Measurements from ENCODE around the gene SLC16A6.
"Not testable (repeated sequence)": the region's sequence is repeated elsewhere in the genome, so short reads cannot be mapped to it uniquely, and the experiment has no call there.

Gene SLC16A6

GRCh38 chr17:68247445-68248198, 43.3 kb downstream of the SLC16A6 start, which contains the start of gene AMZ2:
TSS of gene AMZ2 (plus strand) at chr17:68248043. CDS start at chr17:68250188, 2,145 bp downstream.
- peak; percentile 41 for DNase-seq (ENCODE audit: low read depth)

GRCh38 chr17:68246271-68247028, 44.5 kb downstream of the SLC16A6 start:
- DNase-seq (ENCODE audit: low read depth): no peak

DNA sequence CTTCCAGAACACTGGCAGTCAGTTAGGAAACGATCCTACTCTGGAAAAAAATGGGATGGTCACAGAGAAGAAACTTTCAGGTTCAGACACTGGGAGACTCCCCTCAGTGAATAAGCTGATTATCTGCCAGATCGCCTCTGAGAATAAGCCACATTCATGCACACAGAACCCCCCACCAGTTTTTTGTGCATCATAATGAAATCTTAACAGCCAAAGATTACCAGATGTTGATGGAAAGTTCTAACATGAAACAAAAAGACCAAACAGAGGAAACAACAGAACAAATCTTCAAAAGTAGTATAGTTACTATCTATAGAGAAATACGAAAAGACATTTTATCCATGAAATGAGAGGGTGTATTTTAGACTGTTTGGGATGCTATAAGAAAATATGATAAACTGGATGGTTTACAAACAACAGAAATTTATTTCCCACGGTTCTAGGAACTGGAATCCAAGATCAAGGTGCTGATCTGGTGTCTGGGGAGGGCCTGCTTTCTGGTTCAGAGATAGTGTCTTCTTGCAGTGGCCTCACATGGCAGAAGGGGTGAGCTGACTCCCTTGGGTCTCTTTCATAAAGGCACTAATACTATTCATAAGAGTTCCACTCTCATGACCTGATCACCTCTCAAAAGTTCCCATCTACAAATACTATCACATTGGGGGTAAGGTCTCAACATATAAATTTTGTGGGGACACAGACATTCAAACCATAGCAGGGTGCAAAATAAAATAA, 51.1 kb downstream of the SLC16A6 start:
- DNase-seq (ENCODE audit: low read depth): no peak

DNA sequence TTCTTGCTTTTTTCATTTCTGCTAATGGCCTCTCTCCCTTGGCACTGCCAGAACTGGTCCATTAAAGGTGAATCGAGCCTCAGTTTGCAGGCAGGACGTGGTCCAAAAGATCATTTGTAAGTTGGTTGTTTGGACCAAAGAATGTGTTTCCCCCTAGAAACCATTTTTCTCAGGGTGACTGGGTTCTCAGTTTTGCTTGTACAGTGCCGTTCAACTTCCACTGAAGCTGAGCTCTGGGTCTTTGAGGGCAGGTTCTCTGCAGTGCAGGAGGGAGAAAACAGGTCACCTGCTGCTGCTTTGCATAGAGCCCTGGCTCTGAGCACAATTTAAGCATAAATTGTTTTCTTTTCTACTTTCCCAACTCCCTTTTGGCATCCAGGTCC, 52.1 kb downstream of the SLC16A6 start:
- DNase-seq (ENCODE audit: low read depth): no peak

DNA sequence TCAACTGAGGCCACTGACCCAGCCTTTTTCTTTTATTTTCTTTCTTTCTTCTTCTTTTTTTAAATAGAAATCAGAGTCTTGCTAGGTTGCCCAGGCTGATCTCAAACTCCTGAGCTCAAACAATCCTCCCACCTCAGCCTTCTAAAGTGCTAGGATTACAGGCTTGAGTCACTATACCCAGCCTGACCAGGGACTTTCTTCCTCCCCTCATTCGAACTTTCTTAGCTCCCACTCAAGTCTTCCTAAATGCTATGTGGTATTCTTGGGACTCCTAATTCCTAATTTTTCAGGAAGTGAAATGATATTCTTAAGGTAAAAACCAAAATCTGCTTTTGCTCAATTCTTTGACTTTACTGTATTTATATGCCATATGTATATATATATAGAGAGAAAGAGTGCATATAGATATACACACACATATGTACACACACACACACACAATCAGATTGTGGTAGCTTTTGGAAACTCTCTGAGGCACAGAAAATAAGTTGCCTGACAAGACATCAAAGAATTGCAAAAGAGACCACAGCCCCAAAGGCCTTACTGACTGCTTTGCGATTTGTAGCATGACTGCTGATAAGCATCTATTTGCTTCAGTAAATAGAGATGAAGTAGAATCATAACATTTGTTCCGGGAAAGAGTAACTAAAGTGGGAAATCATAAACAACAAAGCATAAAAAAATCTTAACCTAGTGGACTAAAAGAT, 52.6 kb downstream of the SLC16A6 start:
- DNase-seq (ENCODE audit: low read depth): no peak

DNA sequence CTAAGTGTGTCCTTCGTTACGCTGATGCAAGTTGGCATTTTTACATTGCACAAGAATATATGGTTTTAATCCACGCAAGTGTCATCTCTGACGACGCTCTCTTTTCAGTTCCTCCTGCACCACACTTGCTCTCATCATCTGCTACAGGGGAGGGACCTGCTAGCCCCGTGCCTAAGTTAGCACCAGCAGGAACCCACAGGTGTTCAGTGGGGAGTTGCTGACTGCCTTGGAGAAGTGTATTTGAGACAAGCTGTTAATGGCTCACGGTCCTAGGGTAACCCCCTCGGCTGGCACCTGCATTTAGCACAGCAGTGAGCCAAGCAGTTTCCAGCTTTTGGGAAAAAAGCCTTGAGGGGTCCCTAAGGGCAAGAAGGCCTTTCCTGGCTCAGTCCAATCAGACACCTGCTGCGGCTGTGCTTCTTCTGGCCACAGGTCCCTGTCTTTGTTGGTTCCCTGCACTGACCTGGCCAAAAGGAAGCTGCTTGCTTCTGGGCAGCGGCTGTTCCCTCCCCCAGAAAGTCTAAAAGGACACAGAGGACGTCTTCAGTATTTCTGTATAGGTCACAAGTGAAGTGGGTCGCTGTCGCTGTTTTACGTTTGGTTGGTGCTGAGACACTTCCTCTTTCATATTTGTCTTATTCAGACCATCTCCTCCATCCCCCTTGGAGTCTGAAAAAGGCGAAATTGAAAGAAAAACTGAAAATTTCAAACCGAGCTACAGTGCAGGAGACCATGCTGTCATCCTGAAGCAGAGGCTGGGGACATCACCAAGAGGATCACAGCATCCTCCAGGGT, 53.4 kb downstream of the SLC16A6 start:
- DNase-seq (ENCODE audit: low read depth): not testable (repeated sequence)

DNA sequence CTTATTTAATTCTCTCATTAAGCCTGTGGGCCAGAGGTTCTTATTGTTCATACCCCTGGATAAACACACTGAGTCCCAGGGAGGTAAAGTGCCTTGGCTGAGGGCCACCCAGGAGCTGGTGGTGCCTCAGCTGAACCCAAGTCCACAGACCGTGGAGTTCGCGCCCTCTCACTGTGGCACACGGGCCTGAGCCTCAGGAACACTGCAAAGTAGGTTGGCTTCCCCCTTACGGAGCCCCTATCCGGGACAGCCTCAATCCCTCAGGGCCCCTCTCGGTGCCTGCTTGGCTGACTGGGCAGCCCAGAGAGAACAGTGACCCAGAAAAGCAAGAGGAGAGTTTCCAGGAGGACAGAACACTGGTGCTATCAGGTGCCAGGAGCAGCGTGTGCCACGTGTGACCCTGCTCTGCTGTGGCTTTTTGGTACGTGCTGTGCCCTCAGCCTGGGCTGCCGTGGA, 55.6 kb downstream of the SLC16A6 start:
- DNase-seq (ENCODE audit: low read depth): not testable (repeated sequence)

DNA sequence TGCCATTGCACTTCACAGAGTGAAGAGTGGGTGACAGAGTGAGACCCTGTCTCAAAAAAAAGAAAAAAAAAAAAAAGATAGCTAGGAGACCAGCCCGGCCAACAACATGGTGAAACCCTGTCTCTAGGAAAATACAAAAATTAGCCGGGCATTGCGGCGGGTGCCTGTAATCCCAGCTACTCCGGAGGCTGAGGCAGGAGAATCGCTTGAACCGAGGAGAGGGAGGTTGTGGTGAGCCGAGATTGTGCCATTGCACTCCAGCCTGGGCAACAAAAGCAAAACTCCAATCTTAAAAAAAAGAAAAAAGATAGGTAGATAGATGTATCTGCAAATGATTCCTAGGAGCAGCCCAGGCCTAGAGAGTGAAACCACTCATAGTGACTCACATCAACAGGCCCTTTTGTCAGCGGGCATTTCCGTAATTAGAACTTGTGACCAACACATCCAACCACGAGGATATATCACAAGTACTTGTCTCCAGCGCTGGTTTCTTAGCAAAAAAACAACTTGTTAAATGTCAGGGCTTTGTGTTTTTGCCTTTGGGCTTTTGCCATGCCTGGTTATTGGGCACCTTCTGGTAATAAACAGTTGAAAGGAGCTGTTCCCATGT, 56.1 kb downstream of the SLC16A6 start:
- DNase-seq (ENCODE audit: low read depth): not testable (repeated sequence)

DNA sequence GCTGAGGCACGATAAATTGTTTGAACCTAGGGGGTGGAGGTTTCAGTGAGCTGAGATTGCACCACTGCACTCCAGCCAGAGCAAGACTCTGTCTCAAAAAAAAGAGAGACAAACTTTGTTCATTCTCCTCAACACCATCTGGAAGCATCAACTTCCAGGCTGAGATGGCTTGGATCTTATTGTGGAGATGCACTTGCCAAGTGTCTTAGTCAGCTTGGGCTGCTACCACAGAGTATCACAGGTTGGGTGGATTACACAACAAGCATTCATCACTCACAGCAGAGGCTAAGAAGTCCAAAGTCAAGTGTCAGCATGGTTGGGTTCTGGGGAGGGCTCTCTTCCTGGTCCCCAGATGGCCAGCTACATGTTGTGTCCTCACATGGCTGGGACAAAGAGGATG, 58.2 kb downstream of the SLC16A6 start:
- not testable (repeated sequence) for DNase-seq (ENCODE audit: low read depth)

- no peak for DNase-seq (ENCODE audit: low read depth)
Observed at GRCh38 chr17:68231541-68231940, 59.4 kb downstream of the SLC16A6 start.

GRCh38 chr17:68231131-68231530, 59.8 kb downstream of the SLC16A6 start:
- DNase-seq (ENCODE audit: low read depth): not testable (repeated sequence)

DNA sequence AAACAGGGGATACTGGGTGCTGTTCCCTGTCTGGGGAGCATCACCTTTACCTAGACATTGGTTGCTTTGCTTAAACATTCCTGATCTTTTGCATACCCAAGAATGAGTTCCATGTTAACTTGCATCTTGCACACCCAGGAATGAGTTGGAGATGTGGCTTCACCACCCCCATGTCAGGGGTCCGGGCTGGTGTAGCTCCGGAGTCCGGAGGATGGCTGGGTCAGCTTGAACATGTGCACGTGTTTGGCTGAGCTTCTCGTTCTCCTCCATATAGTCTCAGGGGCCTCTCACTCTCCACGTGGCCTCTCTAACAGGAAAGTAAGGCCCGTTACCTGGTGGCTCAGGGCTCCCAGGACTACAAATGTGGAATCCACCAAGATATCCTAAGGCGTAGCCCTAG, 61.3 kb downstream of the SLC16A6 start:
- no peak for DNase-seq (ENCODE audit: low read depth)

DNA sequence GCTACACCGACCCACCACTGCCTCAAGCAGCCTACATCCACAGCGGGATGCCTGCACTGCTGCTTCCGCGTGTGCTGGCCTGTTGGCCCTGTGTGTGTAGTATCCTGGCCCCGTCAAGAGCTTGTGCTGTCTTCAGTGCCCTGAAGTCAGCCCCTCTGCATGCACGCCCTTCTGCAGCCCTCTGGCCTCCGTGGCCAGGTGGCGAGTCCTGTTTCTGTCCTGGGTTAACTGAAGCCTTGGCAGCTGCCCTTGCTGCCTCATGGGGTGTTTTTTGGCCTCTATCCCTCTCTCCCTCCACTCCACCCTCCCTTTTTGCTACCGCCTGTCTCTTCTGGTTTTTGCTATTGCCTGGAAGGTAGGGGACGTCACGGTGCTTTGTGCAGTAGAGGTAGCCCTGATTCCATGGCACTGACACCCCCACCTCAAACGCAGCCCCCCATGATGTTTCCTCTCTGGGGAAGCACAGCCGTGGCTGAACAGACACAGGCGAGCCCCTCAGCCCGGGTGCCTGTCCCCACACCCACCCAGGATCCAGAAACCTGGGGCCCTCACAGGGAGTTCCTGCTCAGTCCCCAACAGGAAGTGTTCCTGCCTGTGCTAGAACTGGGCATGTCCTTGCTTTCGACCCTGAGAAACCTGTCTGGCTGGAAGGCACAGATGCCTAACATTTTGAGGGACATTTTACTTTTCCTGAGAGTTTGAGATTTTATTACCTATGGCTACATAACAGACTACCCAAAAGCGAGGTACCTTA, 61.9 kb downstream of the SLC16A6 start:
- DNase-seq (ENCODE audit: low read depth): no peak

- not testable (repeated sequence) for DNase-seq (ENCODE audit: low read depth)
Observed at GRCh38 chr17:68228039-68228680, 62.8 kb downstream of the SLC16A6 start.

- not testable (repeated sequence) for DNase-seq (ENCODE audit: low read depth)
Observed at GRCh38 chr17:68225055-68225454, 65.9 kb downstream of the SLC16A6 start.

GRCh38 chr17:68222606-68223005, 68.3 kb downstream of the SLC16A6 start:
- DNase-seq (ENCODE audit: low read depth): no peak

GRCh38 chr17:68221786-68222185, 69.1 kb downstream of the SLC16A6 start:
- DNase-seq (ENCODE audit: low read depth): no peak

GRCh38 chr17:68220786-68221185, 70.1 kb downstream of the SLC16A6 start:
- DNase-seq (ENCODE audit: low read depth): not testable (repeated sequence)

DNA sequence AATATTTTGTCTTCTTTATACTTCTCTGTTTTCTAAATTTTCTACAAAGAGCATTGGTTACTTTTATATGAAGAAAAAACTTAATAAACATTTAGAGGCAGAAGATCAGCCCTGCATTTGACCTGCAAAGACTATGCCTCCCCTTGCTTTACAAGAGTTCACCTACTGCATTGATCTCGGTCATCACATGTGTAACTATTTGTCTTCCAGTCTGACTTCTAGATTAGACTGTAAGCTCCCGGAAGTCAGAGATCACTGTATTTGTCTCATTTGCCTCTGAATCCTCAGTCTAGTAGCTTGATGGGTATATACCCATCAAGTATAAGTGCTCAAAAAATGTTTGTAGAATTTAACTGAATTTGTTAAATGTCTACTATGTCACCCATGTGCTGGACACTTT, 70.7 kb downstream of the SLC16A6 start:
- DNase-seq (ENCODE audit: low read depth): not testable (repeated sequence)
